ENCODE measurements around the gene PDLIM5. TPM values are rescaled to one million over a fixed set of nuclear protein-coding genes. Genes with fewer than 3 reads are reported as not detected.

The PDLIM5 gene
- total RNA-seq, 1 experiment from 2014 or later: 106 TPM

- H3K27me3 ChIP-seq (replicated peaks; ENCODE audit: control insufficient read depth, insufficient read depth, low read length): no peaks in the 10 kb centered on the region
- Mint-ChIP-seq H3K27me3 (ENCODE audit: insufficient read depth, unreplicated experiment) (no peaks in the 10 kb centered on the region), H3K4me1 (ENCODE audit: low read depth, unreplicated experiment) (peaks cover 14% of the 10 kb centered on the region), H3K36me3 (ENCODE audit: insufficient read depth, unreplicated experiment) (peaks cover 19% of the 10 kb centered on the region), H3K27ac (ENCODE audit: unreplicated experiment) (no peak overlapping the region), H3K9me3 (ENCODE audit: unreplicated experiment) (no peaks in the 10 kb centered on the region), H3K4me3 (ENCODE audit: unreplicated experiment) (no peak overlapping the region)
- no peak overlapping the region for H3K4me3 ChIP-seq (ENCODE audit: low read depth, low read length)
- BruUV-seq (replicated peaks): no TSS peak
- H3K36me3 ChIP-seq (ENCODE audit: control insufficient read depth, insufficient read depth, low read length): no peaks in the 10 kb centered on the region
- no peak for DNase-seq
- POLR2A ChIA-PET: no interaction called here
- H3K4me1 ChIP-seq: no peaks in the 10 kb centered on the region
- no peaks in the 10 kb centered on the region for H3K9me3 ChIP-seq
- CTCF ChIA-PET: interaction anchor here (1.0 kb wide), 1 partner anchor 171 kb away, joined by 3 read pairs; no protein-coding TSS in a partner anchor
- TF ChIP-seq CTCF (IDR thresholded peaks at IDR 0.05; ENCODE audit: insufficient read depth in 1 of 2, low read depth in 1 of 2, low read length in 1 of 2, severe bottlenecking in 1 of 2, unreplicated experiment in 1 of 2): no peak
- intact Hi-C loops (cut with micrococcal nuclease; ENCODE audit: unreplicated experiment): no loop called here
Observed at GRCh38 chr4:94578195-94578594, 126.5 kb downstream of the PDLIM5 start.

- Mint-ChIP-seq H3K4me3 (ENCODE audit: unreplicated experiment) (no peak overlapping the region), H3K27me3 (ENCODE audit: insufficient read depth, unreplicated experiment) (no peaks in the 10 kb centered on the region), H3K27ac (ENCODE audit: unreplicated experiment) (no peak overlapping the region), H3K9me3 (ENCODE audit: unreplicated experiment) (no peaks in the 10 kb centered on the region), H3K36me3 (ENCODE audit: insufficient read depth, unreplicated experiment) (peaks cover 22% of the 10 kb centered on the region), H3K4me1 (ENCODE audit: low read depth, unreplicated experiment) (peaks cover 7% of the 10 kb centered on the region)
- Histone ChIP-seq H3K9me3 (no peaks in the 10 kb centered on the region), H3K4me1 (no peaks in the 10 kb centered on the region), H3K27me3 (replicated peaks; ENCODE audit: control insufficient read depth, insufficient read depth, low read length) (no peaks in the 10 kb centered on the region), H3K4me3 (ENCODE audit: low read depth, low read length) (no peak overlapping the region), H3K36me3 (ENCODE audit: control insufficient read depth, insufficient read depth, low read length) (peaks cover 1% of the 10 kb centered on the region; the same call in 1 of the 2 replicates)
- intact Hi-C loops (cut with micrococcal nuclease; ENCODE audit: unreplicated experiment): no loop called here
- DNase-seq: no peak
- BruUV-seq (replicated peaks): no TSS peak
- ChIA-PET CTCF (no interaction called here), POLR2A (no interaction called here)
- no peak for TF ChIP-seq CTCF (IDR thresholded peaks at IDR 0.05; ENCODE audit: insufficient read depth in 1 of 2, low read depth in 1 of 2, low read length in 1 of 2, severe bottlenecking in 1 of 2, unreplicated experiment in 1 of 2)
Observed at GRCh38 chr4:94581766-94582165, 130.0 kb downstream of the PDLIM5 start.

GRCh38 chr4:94582517-94582916 is 130.8 kb downstream of the PDLIM5 start:
- ChIA-PET CTCF (no interaction called here), POLR2A (no interaction called here)
- TF ChIP-seq CTCF (IDR thresholded peaks at IDR 0.05; ENCODE audit: insufficient read depth in 1 of 2, low read depth in 1 of 2, low read length in 1 of 2, severe bottlenecking in 1 of 2, unreplicated experiment in 1 of 2): no peak
- Mint-ChIP-seq H3K4me3 (ENCODE audit: unreplicated experiment) (no peak overlapping the region), H3K27me3 (ENCODE audit: insufficient read depth, unreplicated experiment) (no peaks in the 10 kb centered on the region), H3K9me3 (ENCODE audit: unreplicated experiment) (no peaks in the 10 kb centered on the region), H3K4me1 (ENCODE audit: low read depth, unreplicated experiment) (peaks cover 7% of the 10 kb centered on the region), H3K36me3 (ENCODE audit: insufficient read depth, unreplicated experiment) (peaks cover 28% of the 10 kb centered on the region), H3K27ac (ENCODE audit: unreplicated experiment) (no peak overlapping the region)
- BruUV-seq (replicated peaks): no TSS peak
- Histone ChIP-seq H3K4me1 (no peaks in the 10 kb centered on the region), H3K4me3 (ENCODE audit: low read depth, low read length) (no peak overlapping the region), H3K27me3 (replicated peaks; ENCODE audit: control insufficient read depth, insufficient read depth, low read length) (no peaks in the 10 kb centered on the region), H3K9me3 (no peaks in the 10 kb centered on the region), H3K36me3 (ENCODE audit: control insufficient read depth, insufficient read depth, low read length) (peaks cover 1% of the 10 kb centered on the region; the same call in 1 of the 2 replicates)
- DNase-seq: no peak
- intact Hi-C loops (cut with micrococcal nuclease; ENCODE audit: unreplicated experiment): no loop called here

All from Caco-2 (cell line).